ENCODE results near the gene LAMC3.

Gene LAMC3

DNA sequence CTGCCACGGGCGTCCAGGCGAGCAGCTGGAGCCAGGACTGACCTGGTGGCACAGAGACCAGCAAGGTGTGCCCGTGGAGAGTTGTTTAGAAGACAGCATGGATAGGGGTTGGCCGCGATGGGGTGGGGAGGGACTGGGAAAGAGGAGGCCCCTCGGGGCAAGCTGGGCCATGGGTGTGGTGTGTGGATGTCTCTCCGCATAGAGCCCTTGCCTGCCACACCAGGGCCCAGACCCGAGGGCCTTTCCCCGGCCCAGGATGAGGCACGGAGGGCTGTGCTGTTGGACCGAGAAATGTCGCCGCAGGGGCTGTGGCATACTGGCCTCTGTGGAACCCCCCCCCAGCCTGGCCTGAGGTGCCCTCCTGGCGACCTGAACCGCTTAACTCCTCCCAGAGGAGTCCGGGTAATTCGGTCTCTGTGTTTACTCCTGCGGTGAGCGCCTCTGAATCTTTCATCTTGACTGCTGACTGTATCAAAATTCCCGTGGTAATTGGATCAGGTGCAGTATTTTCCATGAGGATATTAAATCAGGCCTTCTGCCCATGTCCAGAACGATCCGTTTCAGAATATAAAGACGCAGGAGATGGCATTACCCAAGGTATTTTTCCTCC, 22.5 kb upstream of the LAMC3 start:
- ATAC-seq (no peak), DNase-seq (no peak)
- no peaks in the 10 kb centered on the region for H3K9me3 Mint-ChIP-seq
- no peaks in the 10 kb centered on the region for H3K4me1 Mint-ChIP-seq
- H3K4me3 Mint-ChIP-seq = no peak overlapping the region
- H3K27me3 Mint-ChIP-seq = no peaks in the 10 kb centered on the region
- no peak overlapping the region for H3K27ac Mint-ChIP-seq

DNA sequence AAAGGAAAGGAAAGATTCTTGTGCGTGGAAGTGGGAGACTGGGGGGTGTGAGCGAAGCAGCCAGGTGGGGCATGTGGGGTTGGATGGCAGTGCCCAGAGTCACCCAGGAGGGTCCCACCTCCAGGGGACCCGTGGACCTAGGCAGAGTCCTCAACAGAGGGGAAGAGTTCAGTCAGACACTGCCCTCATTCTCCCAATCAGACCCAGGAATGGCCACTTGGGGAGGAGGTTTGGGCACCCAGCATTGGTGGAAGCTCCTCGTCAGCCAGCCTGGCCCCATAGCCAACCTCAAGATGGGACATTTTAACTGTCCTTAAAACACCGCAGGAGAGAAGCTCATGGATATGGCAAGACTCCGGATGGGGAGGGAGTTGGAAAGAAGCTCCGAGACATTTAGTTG, 21.9 kb upstream of the LAMC3 start:
- H3K9me3 Mint-ChIP-seq = no peaks in the 10 kb centered on the region
- no peak overlapping the region for H3K27ac Mint-ChIP-seq
- DNase-seq (no peak), ATAC-seq (no peak)
- H3K27me3 Mint-ChIP-seq = no peaks in the 10 kb centered on the region
- no peak overlapping the region for H3K4me3 Mint-ChIP-seq
- no peaks in the 10 kb centered on the region for H3K4me1 Mint-ChIP-seq

DNA sequence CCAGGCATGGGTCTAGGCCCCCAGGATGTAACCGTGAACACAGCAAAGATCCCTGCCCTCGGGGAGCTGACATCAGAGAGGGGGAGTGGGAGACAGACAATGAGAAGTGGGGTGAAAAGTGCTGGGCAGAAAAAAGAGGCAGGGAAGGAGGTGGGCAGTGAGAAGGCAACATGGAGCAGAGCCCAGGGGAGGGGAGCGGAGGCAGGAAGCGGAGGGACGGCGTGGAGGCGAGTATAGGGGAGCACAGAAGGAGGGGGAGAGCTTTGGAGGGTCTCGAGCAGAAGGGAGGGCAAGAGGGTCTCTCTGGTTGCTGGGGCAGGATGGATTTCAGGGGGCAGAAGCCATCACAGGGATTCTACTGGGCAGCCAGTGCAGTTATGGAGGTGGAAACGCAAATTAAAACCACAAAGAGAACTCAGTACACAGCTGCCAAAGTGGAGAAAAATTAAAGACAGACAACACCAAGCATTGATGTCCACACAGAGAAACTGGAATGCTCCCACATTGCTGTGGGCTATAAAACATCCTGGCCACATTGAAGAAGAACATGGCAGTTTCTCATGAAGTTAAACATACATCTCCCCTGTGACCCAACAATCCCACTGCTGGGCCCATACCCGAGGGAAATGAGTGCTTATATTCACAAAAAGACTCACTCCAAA, 21.1 kb upstream of the LAMC3 start:
- no peaks in the 10 kb centered on the region for H3K9me3 Mint-ChIP-seq
- H3K27ac Mint-ChIP-seq = peak overlapping the region in 1 of 2 donors; percentile 3
- DNase-seq (no peak), ATAC-seq (no peak)
- no peaks in the 10 kb centered on the region for H3K4me1 Mint-ChIP-seq
- no peaks in the 10 kb centered on the region for H3K27me3 Mint-ChIP-seq
- H3K4me3 Mint-ChIP-seq = no peak overlapping the region

DNA sequence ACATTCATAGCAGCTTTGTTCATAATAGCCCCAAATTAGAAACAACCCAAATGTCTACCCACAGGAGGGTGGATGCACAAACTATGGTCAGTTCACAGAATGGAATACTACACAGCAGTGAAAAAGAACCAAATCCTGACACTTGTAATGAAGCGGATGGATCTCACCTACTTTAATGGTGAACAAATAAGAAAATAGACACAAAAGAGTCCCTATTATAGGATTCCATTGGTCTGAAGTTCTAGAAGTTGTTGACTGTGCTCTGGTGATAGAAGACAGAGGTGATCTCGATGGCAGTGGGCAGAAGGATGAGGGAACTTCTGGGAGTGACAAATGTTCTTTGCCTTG, 20.6 kb upstream of the LAMC3 start:
- no peak for ATAC-seq
- Mint-ChIP-seq H3K4me3 (no peak overlapping the region), H3K9me3 (no peaks in the 10 kb centered on the region), H3K4me1 (no peaks in the 10 kb centered on the region), H3K27me3 (no peaks in the 10 kb centered on the region), H3K27ac (no peak overlapping the region)
- DNase-seq = no peak

DNA sequence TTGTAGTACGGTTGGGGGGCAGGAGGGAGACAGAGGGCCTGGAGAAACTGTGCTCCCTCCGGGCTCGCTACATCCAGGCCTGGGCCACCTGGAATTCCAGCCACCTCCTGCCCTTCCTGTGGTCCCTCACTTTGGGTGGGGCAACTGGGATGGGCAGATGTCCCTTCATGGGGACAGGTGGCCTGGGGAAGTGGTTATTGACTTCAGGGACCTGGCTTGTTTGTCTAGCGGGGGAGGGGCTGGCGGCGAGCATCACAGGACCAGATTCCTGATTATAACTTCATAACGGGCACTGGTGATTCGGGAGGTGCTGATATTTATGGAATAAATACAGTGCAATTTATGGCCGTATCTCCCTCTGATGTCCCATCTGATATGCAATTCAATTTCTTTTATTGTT, 20.1 kb upstream of the LAMC3 start:
- Mint-ChIP-seq H3K9me3 (no peaks in the 10 kb centered on the region), H3K27ac (no peak overlapping the region), H3K4me1 (no peaks in the 10 kb centered on the region), H3K27me3 (no peaks in the 10 kb centered on the region), H3K4me3 (no peak overlapping the region)
- DNase-seq (no peak), ATAC-seq (no peak)

DNA sequence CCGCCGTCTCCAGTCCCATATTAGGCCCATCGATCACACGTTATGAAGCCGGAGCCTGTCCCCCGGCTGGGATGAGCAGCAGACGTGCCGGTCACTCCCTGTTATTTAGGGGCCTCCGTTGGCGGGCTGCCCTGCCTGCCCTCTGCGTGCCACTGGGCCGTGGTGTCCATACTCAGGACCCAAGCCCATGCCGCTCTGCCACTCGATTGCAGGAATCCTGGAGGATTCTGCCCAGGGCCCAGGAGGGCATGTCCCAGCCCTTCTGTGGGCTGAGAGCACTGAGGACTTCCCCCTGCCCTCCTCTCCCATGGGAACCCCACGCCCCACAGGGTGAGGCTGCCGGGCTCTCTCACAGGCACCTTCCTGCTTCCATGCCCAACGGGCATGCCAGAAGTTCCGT, 19.6 kb upstream of the LAMC3 start:
- ATAC-seq (no peak), DNase-seq (no peak)
- no peak overlapping the region for H3K4me3 Mint-ChIP-seq
- no peaks in the 10 kb centered on the region for H3K27me3 Mint-ChIP-seq
- H3K4me1 Mint-ChIP-seq = no peaks in the 10 kb centered on the region
- H3K9me3 Mint-ChIP-seq = no peaks in the 10 kb centered on the region
- H3K27ac Mint-ChIP-seq = no peak overlapping the region

DNA sequence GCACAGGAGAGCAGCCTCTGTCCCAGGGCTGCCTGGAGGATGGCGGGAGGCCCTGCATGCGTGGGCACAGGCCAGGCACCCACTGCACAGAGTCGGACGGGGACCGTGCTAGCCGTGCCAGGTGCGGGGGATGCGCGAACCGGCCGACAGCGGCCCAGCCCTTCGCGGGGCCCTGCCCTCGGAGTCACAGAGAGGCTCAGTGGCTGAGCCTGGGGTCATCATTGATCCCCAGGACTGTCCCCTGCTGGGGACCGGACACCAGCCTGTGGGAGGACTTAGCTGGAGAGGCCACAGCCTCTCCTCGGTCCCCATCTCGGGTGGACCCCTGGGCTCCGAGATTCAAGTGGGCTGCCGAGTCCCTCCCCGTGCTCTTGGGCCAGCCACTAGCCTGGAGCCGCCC, 19.1 kb upstream of the LAMC3 start:
- Mint-ChIP-seq H3K4me1 (no peaks in the 10 kb centered on the region), H3K27ac (no peak overlapping the region), H3K9me3 (no peaks in the 10 kb centered on the region), H3K27me3 (no peaks in the 10 kb centered on the region), H3K4me3 (no peak overlapping the region)
- DNase-seq (no peak), ATAC-seq (no peak)

DNA sequence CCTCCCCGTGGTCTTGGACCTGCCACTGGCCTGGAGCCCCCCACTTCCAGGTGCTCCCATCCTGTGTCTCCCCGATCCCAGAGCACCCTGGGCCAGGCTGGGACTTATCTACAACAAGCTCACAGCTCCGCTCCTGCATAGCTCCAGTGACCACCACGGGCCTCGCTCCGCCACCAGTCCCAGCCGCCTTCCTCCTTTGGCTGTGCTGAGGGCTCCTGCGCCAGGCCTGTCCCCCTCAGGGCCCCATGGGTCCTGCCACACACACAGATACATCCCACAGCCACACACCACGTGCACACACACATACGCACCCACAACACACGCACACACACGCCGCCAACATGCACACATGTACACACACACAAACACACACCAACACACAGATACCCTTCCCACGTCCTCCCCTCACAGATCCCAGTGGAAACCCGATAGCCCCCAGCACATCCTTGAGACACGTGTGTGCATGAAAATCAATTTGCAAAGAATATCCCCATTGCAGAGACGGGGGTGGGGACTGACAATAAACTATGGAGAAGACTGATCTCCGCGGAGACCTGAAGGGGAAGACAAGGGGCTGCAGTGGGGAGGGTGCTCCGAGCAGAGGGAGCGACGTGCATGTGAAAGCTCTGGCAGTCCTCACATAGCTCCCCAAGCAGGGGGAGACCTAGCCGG, 18.5 kb upstream of the LAMC3 start:
- no peak overlapping the region for H3K27ac Mint-ChIP-seq
- ATAC-seq (no peak), DNase-seq (no peak)
- no peaks in the 10 kb centered on the region for H3K27me3 Mint-ChIP-seq
- H3K4me3 Mint-ChIP-seq = no peak overlapping the region
- no peaks in the 10 kb centered on the region for H3K9me3 Mint-ChIP-seq
- no peaks in the 10 kb centered on the region for H3K4me1 Mint-ChIP-seq

DNA sequence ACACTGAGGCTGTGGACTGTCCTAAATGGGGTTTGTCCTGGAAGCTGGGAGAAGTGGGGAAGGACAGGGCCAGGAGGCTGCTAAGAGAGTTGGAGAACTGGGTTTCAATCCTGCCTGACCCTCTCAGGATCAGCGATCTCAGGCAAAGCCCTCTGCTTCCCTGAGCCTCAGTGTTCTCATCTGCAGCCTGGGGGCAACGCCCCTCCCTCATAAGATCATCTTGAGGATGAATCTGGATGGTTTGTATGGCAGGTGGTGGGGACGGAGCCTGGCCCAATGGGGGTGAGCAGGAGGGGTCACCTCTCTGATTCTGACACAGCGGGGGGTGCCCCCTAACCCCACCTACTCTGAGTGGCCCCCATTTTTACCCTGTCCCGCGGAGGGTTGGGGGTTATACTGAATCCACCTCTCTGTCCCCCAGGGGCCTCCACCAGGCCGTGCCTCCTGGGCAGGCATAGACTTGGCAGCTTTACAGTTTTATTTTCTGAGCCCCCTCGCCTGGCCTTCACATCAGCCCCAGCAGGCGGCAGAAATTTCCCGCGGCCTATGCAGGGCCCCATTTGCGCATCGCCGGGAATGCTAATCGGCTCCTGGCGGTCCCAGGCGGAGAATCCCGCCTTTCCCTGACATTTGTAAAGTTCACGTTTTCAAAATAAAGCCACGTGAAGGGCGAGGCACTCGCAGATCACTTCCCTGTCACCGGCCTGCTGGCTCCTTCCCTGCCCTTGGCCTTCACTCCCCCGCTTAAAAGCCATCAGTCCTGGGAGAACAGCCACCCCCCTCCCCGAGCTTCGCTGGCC, 17.8 kb upstream of the LAMC3 start:
- peak; percentile 60 for ATAC-seq
- Mint-ChIP-seq H3K4me3 (no peak overlapping the region), H3K27me3 (no peaks in the 10 kb centered on the region), H3K9me3 (no peaks in the 10 kb centered on the region), H3K27ac (peak overlapping the region in 1 of 2 donors; percentile 55), H3K4me1 (no peaks in the 10 kb centered on the region)
- no peak for DNase-seq

DNA sequence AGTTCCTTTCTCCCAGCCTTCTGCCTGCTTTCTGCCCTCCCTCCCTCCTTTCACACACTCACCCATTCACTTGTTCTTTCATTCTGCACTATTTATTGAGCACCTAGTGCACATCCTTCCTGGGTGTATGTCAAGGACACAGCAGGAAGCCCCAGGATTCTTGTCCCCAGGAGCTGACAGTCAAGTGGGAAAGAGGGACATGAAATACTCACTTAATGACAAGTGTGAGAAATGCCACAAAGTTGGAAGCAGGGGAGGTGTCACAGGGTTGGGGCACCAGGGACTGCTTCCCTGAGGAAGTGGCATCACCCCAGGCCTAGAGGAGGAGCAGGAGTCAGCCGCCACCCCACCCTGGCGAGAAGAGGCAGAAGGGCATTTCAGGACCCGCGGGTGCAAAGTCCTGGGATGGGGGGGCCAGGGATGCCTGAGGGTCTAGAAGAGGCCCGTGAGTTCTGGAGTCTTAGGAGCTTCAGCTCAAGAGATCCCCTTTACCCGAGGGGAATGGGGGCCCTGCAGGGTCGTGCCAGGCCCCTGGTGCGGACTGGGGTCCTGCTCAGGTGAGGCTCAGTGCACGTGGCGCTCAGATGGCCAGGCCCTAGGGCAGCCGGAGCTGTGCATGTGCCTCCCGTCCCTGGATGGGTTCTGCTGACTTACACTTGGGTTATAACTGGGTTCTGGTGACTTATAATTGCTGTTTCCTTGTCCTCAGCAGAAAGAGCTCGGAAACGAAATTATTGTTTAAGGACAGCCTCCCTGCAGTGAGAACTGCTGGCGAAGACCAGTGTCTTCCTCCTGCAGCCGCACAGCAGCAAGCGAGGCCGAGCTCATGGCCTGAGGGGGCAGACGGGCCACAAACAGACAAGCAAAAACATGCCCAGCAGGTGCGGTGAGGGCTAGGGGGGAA, 16.9 kb upstream of the LAMC3 start:
- Mint-ChIP-seq H3K9me3 (no peaks in the 10 kb centered on the region), H3K4me1 (no peaks in the 10 kb centered on the region), H3K27me3 (no peaks in the 10 kb centered on the region), H3K27ac (peak overlapping the region in 1 of 2 donors; percentile 55), H3K4me3 (no peak overlapping the region)
- ATAC-seq (no peak), DNase-seq (no peak)

DNA sequence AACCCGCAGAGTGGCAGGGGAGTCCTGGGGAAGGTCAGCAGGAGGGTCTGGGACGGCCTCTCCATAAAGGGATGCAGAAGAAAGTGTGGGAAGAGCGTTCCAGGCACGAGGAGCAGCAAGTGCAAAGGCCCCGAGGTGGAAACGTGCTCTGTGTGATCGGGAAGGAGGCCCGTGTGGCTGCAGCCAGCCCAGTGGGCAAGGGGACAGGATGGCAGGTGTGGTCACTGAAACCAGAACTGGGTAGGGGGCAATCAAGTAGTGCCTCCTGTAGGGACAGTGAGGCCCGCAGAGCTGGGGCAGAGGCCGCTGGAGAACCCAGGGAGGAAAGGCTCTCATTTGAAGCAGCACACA, 16.3 kb upstream of the LAMC3 start:
- no peaks in the 10 kb centered on the region for H3K27me3 Mint-ChIP-seq
- no peak overlapping the region for H3K4me3 Mint-ChIP-seq
- DNase-seq = no peak
- no peak for ATAC-seq
- H3K27ac Mint-ChIP-seq = no peak overlapping the region
- H3K9me3 Mint-ChIP-seq = no peaks in the 10 kb centered on the region
- H3K4me1 Mint-ChIP-seq = no peaks in the 10 kb centered on the region

DNA sequence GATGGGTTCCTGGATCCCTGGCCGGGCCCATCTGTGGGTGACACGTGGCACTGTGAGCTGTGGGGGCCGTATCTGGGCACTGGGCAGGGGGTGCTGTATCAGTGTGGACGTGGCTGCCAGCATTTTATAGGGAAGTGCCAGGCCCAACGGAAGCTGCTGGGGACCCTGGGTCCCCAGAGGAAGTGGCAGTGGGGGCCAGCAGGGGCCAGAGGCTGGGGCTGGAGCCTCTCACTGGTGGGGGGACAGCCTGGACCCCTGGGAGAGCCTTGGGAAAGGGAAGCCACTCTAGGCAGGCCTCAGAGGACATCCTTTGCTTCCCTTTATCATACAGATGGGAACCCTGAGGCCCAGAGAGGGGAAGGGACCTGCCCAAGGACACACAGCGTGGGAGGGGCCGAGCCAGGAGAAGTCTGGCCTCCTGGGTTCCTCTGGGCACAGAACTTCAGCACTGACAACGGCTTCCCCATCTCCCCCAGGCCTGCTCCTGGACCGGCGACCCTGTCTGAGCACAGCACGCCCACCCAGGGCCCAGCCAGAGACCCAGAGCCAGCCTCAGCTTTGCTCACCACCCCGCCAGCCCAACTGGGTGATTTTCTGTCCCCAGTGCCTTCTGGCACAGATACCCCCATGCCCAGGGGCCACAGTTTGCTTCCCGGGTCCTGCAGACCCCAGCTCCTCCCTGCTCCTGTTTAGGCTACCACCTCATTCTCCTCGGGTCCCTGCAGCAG, 15.5 kb upstream of the LAMC3 start:
- no peaks in the 10 kb centered on the region for H3K4me1 Mint-ChIP-seq
- H3K27ac Mint-ChIP-seq = no peak overlapping the region
- peaks cover under 1% of the 10 kb centered on the region for H3K27me3 Mint-ChIP-seq
- DNase-seq (no peak), ATAC-seq (no peak)
- H3K4me3 Mint-ChIP-seq = no peak overlapping the region
- H3K9me3 Mint-ChIP-seq = no peaks in the 10 kb centered on the region

DNA sequence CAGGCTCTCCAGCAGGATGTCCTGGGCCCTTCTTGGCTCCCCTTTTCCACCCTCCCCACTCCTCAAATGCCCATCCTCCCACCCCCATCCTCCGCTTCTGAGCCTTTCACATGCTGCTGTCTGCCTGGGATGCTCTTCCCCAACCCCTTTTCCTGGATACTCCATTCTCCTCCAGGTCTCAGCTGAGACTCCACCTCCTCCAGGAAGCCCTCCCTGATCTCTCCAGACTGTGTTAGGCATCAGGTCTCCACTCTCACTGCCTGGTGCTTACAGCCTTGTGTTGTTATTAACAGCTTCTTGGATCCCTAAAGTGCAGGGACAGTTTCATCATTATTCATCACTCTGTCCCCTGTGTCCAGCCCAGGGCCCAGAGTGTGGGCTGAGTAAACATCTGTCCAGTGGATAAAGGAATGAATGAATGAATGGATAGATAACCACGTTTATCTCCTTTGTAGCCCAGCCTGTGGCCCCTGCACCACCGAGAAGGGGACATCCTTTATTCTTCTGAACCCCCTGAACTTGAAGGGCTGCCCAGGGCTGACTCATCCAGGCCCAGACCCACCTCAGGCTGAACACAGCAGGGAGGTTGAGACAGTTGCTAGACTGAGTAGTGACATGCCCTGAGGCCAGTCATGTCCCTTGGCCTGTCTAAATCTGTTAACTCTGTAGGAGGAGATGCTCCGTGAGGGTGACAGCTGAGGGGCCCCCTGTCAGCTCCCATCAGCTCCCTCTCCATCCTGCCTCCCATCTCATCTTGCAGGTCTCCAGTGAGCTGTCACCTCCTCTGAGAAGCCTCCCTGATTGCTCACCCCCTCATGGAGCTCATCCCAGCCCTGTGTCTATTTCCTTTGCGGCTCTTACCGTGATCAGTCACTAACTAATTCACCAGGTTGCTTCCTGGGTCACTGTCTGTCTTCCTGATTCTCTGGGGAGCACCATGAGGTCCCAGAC, 14.6 kb upstream of the LAMC3 start:
- H3K4me3 Mint-ChIP-seq = no peak overlapping the region
- no peaks in the 10 kb centered on the region for H3K9me3 Mint-ChIP-seq
- H3K4me1 Mint-ChIP-seq = no peaks in the 10 kb centered on the region
- no peak for DNase-seq
- peaks cover 10% of the 10 kb centered on the region for H3K27me3 Mint-ChIP-seq
- ATAC-seq = no peak
- no peak overlapping the region for H3K27ac Mint-ChIP-seq
